Spleen (tissue), 7 donors: ENCODE measurements around the gene GRPEL1.

Experiments
- POLR2A ChIP-seq, 3 donors: fragments of 450-650 bp; IDR thresholded peaks; one replicate each; pipeline ENCODE4 v1.5.1; 2017; ENCODE audit warnings: antibody characterized with exemption in 3 of 3, mild to moderate bottlenecking in 1 of 3
- TF ChIP-seq, protein P1 (sequence below), 11 experiments: fragments of 200-600 bp in 7 of 11; fragments of 450-650 bp in 4 of 11; sonication (generic) in 4 of 11; IDR thresholded peaks in 8 of 11; conservative IDR thresholded peaks in 3 of 11; 1 replicate in 7 of 11; 2 replicates in 4 of 11; pipeline versions ENCODE4 v1.4.0 to v1.8.0; 2016 to 2021; ENCODE audit warnings: antibody characterized with exemption in 11 of 11, inconsistent platforms in 4 of 11, mild to moderate bottlenecking in 1 of 11
- donor health status: DM: no; HTN: no; CAD: no; lungs with moderate emphysema.
- donor health status: DM: no; HTN: no; CAD: no.
- donor health status: DM: no; HTN: no; CAD: no.

DNA sequence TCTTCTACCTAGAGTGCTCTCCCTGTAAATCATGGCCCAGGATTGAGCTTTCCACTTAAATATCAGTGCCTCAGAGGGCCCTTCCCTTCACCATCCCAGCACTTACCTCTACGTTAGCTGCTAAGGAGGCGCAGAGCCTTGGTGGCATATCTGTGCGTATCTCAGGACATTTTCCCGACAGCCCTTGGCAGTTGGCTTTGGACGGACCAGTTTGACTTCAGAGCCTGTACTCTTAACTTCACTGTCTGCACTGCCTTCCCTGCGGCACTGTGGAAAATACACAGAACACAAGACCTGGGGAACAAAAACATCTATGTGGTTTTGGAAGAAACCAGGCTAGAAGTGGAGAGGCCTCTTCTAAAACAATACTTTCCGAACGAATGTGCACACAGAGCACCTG lies 22.3 kb downstream of the GRPEL1 start:
- no peak for TF ChIP-seq POLR2A (IDR thresholded peaks at IDR 0.05)
- TF ChIP-seq, protein P1, sequence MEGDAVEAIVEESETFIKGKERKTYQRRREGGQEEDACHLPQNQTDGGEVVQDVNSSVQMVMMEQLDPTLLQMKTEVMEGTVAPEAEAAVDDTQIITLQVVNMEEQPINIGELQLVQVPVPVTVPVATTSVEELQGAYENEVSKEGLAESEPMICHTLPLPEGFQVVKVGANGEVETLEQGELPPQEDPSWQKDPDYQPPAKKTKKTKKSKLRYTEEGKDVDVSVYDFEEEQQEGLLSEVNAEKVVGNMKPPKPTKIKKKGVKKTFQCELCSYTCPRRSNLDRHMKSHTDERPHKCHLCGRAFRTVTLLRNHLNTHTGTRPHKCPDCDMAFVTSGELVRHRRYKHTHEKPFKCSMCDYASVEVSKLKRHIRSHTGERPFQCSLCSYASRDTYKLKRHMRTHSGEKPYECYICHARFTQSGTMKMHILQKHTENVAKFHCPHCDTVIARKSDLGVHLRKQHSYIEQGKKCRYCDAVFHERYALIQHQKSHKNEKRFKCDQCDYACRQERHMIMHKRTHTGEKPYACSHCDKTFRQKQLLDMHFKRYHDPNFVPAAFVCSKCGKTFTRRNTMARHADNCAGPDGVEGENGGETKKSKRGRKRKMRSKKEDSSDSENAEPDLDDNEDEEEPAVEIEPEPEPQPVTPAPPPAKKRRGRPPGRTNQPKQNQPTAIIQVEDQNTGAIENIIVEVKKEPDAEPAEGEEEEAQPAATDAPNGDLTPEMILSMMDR (IDR thresholded peaks at IDR 0.05 in 8 of 11, conservative IDR thresholded peaks at IDR 0.05 in 3 of 11), result no peak
